Stimulated activated CD4-positive, alpha-beta T cell treated with anti-CD3 and anti-CD28 coated beads, Interleukin-2, amount 100 ng/mL, for 48 hours (primary cell): ENCODE results near the gene RPAP2.
"Not testable (repeated sequence)": the region's sequence is repeated elsewhere in the genome, so short reads cannot be mapped to it uniquely, and the experiment has no call there.

Experiments
- DNase-seq, 2 donors: peaks; one replicate each; pipeline ENCODE4 v3.0.0-alpha.2; 2020

RPAP2 gene

DNA sequence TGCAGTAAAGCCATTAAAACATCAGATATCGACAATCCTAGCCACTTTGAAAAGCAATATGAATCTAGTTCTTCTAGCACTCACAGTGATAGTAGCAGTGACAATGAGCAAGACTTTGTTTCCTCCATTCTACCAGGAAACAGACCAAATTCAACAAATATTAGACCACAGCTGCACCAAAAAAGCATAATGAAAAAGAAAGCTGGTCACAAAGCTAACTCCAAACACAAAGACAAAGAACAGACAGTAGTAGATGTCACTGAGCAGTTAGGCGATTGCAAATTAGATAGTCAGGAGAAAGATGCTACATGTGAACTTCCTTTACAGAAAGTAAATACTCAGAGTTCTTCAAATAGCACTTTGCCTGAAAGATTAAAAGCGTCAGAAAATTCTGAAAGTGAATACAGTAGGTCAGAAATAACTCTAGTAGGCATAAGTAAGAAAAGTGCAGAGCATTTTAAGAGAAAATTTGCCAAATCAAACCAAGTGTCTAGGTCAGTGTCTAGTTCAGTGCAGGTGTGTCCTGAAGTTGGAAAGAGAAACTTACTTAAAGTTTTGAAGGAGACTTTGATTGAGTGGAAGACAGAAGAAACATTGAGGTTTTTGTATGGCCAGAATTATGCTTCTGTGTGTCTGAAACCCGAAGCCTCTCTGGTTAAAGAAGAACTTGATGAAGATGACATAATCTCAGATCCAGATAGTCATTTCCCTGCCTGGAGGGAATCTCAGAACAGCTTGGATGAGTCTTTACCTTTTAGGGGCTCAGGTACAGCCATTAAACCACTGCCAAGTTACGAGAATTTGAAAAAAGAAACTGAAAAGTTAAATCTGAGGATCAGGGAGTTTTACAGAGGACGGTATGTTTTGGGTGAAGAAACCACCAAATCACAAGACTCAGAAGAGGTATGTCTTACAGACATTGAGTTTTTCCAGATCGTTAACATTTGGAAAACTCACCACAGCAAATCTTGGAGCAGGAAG, 24.9 kb downstream of the RPAP2 start:
- DNase-seq = no peak

GRCh38 chr1:92324784-92325183, 25.9 kb downstream of the RPAP2 start:
- no peak for DNase-seq

GRCh38 chr1:92326681-92327080, 27.8 kb downstream of the RPAP2 start:
- no peak for DNase-seq

DNA sequence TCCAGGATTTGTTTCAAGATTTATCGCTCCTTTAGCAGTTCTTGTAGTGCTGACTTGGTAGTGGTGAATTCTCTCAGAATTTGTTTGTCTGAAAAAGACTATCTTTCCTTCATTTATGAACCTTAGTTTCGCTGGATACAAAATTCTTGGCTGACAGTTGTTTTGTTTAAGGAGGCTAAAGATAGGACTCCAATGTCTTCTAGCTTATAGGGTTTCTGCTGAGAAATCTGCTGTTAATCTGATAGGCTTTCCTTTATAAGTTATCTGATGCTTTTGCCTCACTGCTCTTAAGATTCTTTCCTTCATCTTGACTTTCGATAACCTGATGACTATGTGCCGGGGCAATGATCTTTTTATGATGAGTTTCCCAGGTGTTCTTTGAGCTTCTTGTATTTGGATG, 28.9 kb downstream of the RPAP2 start:
- no peak for DNase-seq

DNA sequence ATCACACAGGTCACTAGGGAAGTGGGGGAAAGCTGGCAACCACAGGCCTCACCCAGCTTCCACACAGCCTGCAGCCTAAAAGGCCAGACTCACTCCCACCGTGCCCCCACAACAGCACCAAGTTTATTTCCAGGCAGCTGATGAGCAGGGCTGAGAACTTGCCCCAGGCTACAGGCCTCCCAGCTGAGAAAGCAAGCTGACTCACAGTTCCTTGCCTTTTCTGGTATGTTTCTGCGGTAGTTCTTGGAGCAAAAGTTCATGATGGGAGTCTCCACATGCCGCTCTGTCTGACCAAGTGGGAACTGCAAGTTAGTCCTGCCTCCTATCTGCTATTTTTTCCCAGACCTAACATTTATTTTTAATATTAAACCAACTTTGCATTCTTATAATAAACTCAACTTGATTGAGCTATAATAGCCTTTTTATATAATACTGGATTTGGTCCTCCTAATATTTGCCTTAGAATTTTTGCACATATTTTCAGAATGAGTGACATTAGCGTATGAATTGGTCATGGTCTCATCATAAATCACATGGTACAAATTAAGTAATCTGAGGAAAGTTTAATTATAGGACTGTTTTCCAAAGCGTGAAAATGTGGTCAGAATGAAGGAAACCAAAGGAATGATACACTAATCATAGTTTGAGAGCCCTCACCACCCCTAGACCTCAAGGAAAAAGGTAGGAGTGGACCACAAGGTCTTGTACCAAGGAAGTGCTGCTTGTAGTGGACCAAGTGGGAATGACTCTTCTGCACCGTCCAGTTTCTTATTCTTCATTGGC, 30.7 kb downstream of the RPAP2 start:
- no peak for DNase-seq

GRCh38 chr1:92333668-92334067, 34.8 kb downstream of the RPAP2 start:
- no peak for DNase-seq

DNA sequence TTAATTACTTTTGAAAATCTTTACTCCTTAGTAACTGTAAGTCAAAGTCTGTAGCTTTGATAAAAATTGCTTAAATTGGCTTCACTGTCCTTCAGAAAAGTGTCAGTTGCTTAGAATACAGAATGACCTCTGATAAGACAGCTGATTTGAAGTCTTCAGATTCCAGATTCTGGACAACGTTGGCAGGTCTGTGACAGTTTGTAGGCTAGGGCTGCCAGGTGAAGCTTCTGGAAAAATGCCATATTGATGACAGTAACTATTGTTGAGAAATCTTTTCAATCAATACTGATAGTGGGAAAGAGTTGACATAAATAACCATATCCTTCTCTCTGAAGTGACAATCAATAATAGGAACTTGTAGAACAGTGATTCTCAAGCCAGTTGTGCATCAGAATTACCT, 41.3 kb downstream of the RPAP2 start:
- DNase-seq = no peak

DNA sequence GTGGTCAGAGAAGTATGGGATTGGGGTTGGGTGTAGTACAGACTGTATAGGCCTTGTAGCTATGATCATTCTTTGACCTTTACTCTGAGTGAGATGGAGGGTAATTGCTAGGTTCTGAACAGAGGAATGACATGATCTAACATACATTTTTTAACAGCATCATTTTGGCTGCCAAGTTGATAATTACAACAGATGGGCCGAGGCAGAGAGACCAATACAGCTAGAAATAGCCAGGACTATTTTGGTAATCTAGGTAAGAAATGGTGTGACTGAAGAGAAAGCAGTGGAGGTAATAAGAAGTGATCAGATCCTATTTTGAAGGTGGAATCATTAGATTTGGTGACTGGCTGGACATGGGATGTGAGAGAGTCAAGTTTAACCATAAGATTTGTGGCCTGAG, 43.5 kb downstream of the RPAP2 start:
- DNase-seq = no peak

GRCh38 chr1:92343061-92343460, 44.2 kb downstream of the RPAP2 start:
- DNase-seq = no peak

- no peak for DNase-seq
Observed at GRCh38 chr1:92346866-92347640, 48.2 kb downstream of the RPAP2 start.

DNA sequence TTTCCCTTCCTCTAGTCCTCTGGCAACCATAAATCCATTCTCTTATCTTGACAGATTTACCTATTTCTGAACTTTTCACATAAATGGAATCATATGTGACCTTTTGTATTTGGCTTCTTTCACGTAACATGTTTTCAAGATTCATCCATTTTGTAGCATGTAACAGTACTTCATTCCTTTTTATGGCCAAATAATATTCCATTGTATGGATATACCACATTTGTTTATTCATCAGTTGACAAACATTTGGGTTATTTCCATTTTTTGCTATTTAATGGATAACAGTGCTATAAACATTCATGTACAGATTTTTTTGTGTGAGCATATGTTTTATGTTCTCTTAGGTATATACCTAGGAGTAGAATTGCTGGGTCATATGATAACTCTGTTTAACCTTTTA, 54.0 kb downstream of the RPAP2 start:
- DNase-seq = no peak

GRCh38 chr1:92354259-92354658, 55.4 kb downstream of the RPAP2 start:
- no peak for DNase-seq

DNA sequence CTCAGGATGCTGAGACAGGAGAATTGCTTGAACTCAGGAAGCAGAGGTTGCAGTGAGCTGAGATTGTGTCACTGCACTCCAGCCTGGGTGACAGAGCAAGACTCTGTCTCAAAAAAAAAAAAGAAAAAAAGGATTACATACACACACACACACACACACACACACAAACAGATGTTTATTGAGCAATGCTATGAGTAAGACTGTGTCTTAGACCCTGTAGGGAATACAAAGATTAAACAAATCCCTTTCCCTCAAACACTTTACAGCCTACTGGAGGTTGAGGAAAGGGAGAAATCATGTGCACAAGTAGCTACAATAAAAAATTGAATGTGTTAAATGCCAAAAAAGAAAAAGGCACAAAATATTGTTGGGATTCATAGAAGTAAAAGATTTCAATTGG, 58.1 kb downstream of the RPAP2 start:
- no peak for DNase-seq

GRCh38 chr1:92359382-92359781, 60.5 kb downstream of the RPAP2 start:
- DNase-seq = not testable (repeated sequence)

GRCh38 chr1:92359986-92360385, 61.1 kb downstream of the RPAP2 start:
- DNase-seq = no peak

GRCh38 chr1:92362970-92363369, 64.1 kb downstream of the RPAP2 start:
- DNase-seq = no peak

DNA sequence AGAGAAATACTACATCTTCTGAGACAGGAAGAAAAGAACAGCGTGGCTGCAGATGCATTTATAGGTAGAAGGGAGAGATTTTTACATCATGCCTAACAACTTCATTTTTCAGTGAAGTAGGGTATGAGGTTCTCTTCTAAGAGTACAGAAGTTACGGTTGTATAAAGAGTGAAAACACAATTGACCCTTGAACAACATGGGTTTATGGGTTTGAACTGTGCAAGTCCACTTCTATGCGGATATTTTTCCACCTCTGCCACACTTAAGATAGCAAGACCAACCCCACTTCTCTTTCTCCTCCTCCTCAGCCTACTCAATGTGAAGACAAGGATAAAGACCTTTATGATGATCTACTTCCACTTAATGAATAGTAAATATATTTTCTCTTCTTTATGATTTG, 64.5 kb downstream of the RPAP2 start:
- no peak for DNase-seq

GRCh38 chr1:92365378-92366039, 66.7 kb downstream of the RPAP2 start:
- DNase-seq = no peak

DNA sequence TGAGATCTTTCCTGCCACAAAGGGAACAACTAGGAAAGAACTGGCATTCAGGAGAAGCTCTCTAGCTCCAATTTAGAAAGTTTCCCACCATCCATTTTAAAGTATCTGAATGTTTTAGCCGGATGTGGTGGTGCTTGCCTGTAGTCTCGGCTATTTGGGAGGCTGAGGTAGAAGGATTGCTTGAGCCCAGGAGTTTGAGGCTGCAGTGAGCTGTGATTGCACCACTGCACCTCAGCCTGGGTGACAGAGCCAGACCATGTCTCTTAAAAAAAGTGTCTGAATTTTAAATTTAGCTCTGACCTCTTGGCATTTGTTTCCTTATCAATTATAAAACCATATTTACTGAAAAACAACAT, 67.2 kb downstream of the RPAP2 start:
- no peak for DNase-seq

GRCh38 chr1:92367496-92367895, 68.6 kb downstream of the RPAP2 start:
- DNase-seq = no peak

- DNase-seq = no peak
Observed at GRCh38 chr1:92372164-92372563, 73.3 kb downstream of the RPAP2 start.

- DNase-seq = no peak
Observed at GRCh38 chr1:92374223-92374622, 75.4 kb downstream of the RPAP2 start.

DNA sequence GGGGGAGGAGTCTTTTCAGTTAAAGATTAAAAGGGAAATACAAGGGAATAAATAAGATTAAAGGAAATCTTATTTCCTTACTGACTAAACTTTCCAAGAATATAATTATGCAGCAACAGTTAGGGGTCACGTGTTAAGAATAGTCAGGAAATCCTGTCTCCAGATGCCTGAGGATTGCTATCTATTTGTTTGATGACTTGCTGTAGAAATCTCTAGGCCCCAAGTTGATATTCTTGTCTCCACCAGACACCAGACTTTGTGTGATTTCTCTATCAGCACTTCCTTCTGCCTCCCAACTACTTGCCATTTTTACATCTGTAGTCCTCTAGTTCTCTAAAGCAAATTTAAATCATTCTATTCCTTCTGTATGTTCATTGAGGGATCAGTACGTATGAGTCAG, 77.5 kb downstream of the RPAP2 start:
- no peak for DNase-seq
